Esophagus muscularis mucosa (tissue), 4 donors: ENCODE measurements around the gene EXOC7. TPM values are rescaled to one million over a fixed set of nuclear protein-coding genes. Genes with fewer than 3 reads are reported as not detected.

Source experiments
- DNase-seq: peaks from one replicate; pipeline ENCODE4 v3.0.0-alpha.2; 2017; ENCODE audit errors: extremely low spot score
- H3K27ac ChIP-seq, 4 donors: fragments of 200-600 bp; sonication (generic); replicated peaks in 1 of 4; 1 replicate in 3 of 4; 2 replicates in 1 of 4; pipeline ENCODE4 v1.5.1; 2016 to 2019; ENCODE audit warnings: mild to moderate bottlenecking in 1 of 4
- H3K27me3 ChIP-seq, 4 donors: fragments of 200-600 bp; sonication (generic); one replicate each; pipeline versions ENCODE4 v1.5.1 to v1.6.0; 2016 to 2019
- H3K36me3 ChIP-seq, 4 donors: fragments of 200-600 bp; sonication (generic); one replicate each; pipeline ENCODE4 v1.5.1; 2016 to 2019
- H3K4me1 ChIP-seq, 4 donors: fragments of 200-600 bp; sonication (generic); one replicate each; pipeline ENCODE4 v1.5.1; 2016 to 2019
- H3K4me3 ChIP-seq, 4 donors: fragments of 200-600 bp; sonication (generic); 1 replicate in 2 of 4; 2 replicates in 2 of 4; pipeline ENCODE4 v1.5.1; 2016 to 2019; ENCODE audit warnings: mild to moderate bottlenecking in 4 of 4, moderate library complexity in 1 of 4
- H3K9me3 ChIP-seq, 4 donors: fragments of 200-600 bp; sonication (generic); 1 replicate in 3 of 4; 2 replicates in 1 of 4; pipeline ENCODE4 v1.5.1; 2016 to 2019
- CTCF ChIP-seq, 3 experiments: fragments of 200-600 bp in 2 of 3; fragments of 450-650 bp in 1 of 3; sonication (generic) in 2 of 3; IDR thresholded peaks; one replicate each; pipeline ENCODE4 v1.5.1; 2017 to 2019; ENCODE audit warnings: antibody characterized with exemption in 3 of 3, mild to moderate bottlenecking in 2 of 3, moderate library complexity in 1 of 3
- EP300 ChIP-seq: sonication (generic); formaldehyde crosslinking; IDR thresholded peaks from one replicate; pipeline ENCODE4 v1.6.1; 2017; ENCODE audit warnings: antibody characterized with exemption
- POLR2A ChIP-seq: fragments of 450-650 bp; IDR thresholded peaks from one replicate; pipeline ENCODE4 v1.6.1; 2017; ENCODE audit warnings: antibody characterized with exemption, moderate library complexity, mild to moderate bottlenecking, low read depth
- POLR2AphosphoS5 ChIP-seq, 2 donors: sonication (generic); formaldehyde crosslinking; IDR thresholded peaks; one replicate each; pipeline ENCODE4 v1.6.1; 2017; ENCODE audit warnings: antibody characterized with exemption in 2 of 2
- WGBS: methylation state at CpG from one replicate; pipeline ENCODE4 v1.1.5; 2018; 5-methylcytosine and 5-hydroxymethylcytosine counted together
- intact Hi-C: fragments of 100-400 bp; cut with DNase I; formaldehyde crosslinking; loops from one replicate; pipeline ENCODE4 v1.15.1; 2023
- total RNA-seq, 4 donors: library from RNA; depleted of rRNA; stranded (reverse); fragments of >200 nt; gene quantifications; one replicate each; pipeline versions ENCODE4 v1.1.0 to v1.2.1, GENCODE V29; 2016

EXOC7 gene
- total RNA-seq, 4 donors from 2014 or later = 65.2 to 94.4 (median 77.1) TPM

- TF ChIP-seq POLR2A (no peak), EP300 (no peak), POLR2AphosphoS5 (IDR thresholded peaks at IDR 0.05) (peak; percentile 77 to 87), CTCF (IDR thresholded peaks at IDR 0.05) (no peak)
- Histone ChIP-seq H3K36me3 (peaks cover 29 to 44% (median 36%) of the 10 kb centered on the region in 4 donors), H3K4me1 (peaks cover 6 to 34% (median 22%) of the 10 kb centered on the region in 4 donors), H3K27me3 (no peaks in the 10 kb centered on the region), H3K27ac (peak overlapping the region; percentile 55 to 86 (median 62)), H3K9me3 (no peaks in the 10 kb centered on the region), H3K4me3 (no peak overlapping the region)
- intact Hi-C loops = no loop called here
- DNase-seq = no peak
- 29% methylated on average over 16 of the region's 22 CpGs for WGBS
Measured at GRCh38 chr17:76036497-76037261, 66.9 kb downstream of the EXOC7 start.

GRCh38 chr17:76034428-76035350 is 68.9 kb downstream of the EXOC7 start:
- TF ChIP-seq CTCF (IDR thresholded peaks at IDR 0.05) = no peak
- TF ChIP-seq POLR2AphosphoS5 (IDR thresholded peaks at IDR 0.05) = no peak
- Histone ChIP-seq H3K27ac (peak overlapping the region in 2 of 4 donors; percentile 7 to 86), H3K4me3 (no peak overlapping the region), H3K36me3 (peaks cover 10 to 24% (median 16%) of the 10 kb centered on the region in 4 donors), H3K9me3 (no peaks in the 10 kb centered on the region), H3K27me3 (no peaks in the 10 kb centered on the region), H3K4me1 (peaks cover 6 to 31% (median 21%) of the 10 kb centered on the region in 4 donors)
- WGBS = 72% methylated on average over 13 of the region's 13 CpGs
- intact Hi-C loops = no loop called here
- DNase-seq = no peak

DNA sequence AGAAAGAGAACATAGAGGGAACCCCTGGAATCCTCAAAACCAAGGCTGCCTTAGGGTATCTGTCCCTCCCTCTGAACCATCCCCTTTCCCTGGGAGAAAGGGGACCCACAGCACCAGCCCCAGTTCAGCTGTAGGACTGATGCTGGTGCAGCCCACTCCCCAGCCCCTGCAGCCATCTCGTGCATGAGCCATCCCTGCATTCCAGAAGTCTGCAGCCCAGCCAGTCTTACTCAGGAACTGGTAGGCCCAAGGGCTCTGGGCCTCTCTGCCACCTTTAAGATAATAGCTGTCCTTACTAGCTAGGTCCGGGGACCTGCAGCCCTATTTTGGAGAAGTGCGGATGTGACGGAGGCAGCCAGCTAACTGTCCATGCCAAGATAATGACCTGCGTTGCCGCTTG is 70.4 kb downstream of the EXOC7 start:
- Histone ChIP-seq H3K4me1 (peaks cover 6 to 26% (median 19%) of the 10 kb centered on the region in 4 donors), H3K9me3 (no peaks in the 10 kb centered on the region), H3K27me3 (no peaks in the 10 kb centered on the region), H3K27ac (no peak overlapping the region), H3K4me3 (no peak overlapping the region), H3K36me3 (peaks cover 0 to 8% (median 2%) of the 10 kb centered on the region in 4 donors)
- 99% methylated on average over 5 of the region's 6 CpGs for WGBS
- no peak for TF ChIP-seq CTCF (IDR thresholded peaks at IDR 0.05)
- no peak for TF ChIP-seq POLR2A
- TF ChIP-seq EP300 = no peak
- TF ChIP-seq POLR2AphosphoS5 (IDR thresholded peaks at IDR 0.05) = no peak
- intact Hi-C loops = no loop called here
- no peak for DNase-seq

- Histone ChIP-seq H3K36me3 (peaks cover 0 to 4% (median 0%) of the 10 kb centered on the region in 4 donors), H3K9me3 (no peaks in the 10 kb centered on the region), H3K27me3 (no peaks in the 10 kb centered on the region), H3K4me3 (no peak overlapping the region), H3K4me1 (peaks cover 6 to 26% (median 19%) of the 10 kb centered on the region in 4 donors), H3K27ac (no peak overlapping the region)
- no peak for DNase-seq
- intact Hi-C loops = no loop called here
- WGBS = 95% methylated on average over 4 of the region's 5 CpGs
- TF ChIP-seq EP300 (no peak), POLR2A (no peak), POLR2AphosphoS5 (IDR thresholded peaks at IDR 0.05) (no peak), CTCF (IDR thresholded peaks at IDR 0.05) (no peak)
Measured at GRCh38 chr17:76032780-76033108, 70.8 kb downstream of the EXOC7 start.
